ENCODE results near the gene TULP3. TPM values are rescaled to one million over a fixed set of nuclear protein-coding genes. Genes with fewer than 3 reads are reported as not detected.

Gene TULP3
- total RNA-seq, 2 experiments from 2014 or later: 9.2 to 10.5 TPM

DNA sequence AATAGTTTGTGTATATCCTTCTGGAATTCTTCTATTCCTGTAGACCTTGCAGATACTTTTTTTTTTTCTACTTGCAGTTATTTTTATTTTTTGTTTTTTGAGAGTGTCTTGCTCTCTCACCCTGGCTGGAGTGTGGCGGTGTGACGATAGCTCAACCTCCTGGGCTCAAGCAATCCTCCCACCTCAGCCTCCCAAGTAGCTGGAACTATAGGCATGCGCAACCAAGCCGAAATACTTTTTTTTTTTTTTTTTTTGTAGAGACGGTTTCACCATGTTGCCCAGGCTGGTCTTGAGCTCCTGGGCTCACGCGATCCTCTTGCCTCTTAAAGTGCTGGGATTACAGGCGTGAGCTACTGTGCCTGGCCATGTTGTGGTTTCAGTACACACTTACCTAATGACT, 10.0 kb downstream of the TULP3 start:
- ATAC-seq (no peak), DNase-seq (no peak)
- CTCF ChIA-PET: interaction anchor here (0.6 kb wide), 1 partner anchor 24 kb away, joined by 4 read pairs; the partner anchor contains the start of genes FOXM1 and RHNO1

DNA sequence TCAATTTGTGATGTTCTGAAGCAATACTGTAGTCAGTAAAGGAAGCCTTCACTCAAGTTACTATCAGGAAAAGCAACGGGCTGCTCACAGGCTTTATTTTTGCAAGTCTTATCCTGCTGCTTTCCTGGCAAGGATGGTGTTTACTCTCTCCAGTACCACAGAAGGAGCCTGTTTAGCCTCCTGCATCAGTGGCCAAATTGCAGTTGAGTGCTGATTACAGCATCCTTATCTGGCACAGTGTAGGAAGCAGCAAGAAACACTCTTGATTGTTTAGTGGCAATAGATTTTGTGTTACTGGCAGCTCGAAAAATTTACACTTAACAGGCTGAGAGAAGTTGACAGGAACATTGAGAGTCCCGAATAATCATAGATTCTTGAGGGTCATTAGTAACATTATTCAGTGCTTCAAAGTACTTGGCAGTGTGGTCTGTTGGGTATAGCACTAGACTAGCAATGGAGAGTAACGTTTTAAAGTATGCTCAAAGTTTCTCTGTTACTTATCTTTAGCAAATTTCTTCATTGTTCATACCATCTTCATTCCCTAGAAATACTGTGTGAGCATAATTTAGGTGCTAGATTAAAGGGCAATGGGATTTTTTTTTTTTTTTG, 11.7 kb downstream of the TULP3 start:
- no peaks in the 10 kb centered on the region for H3K9me3 Mint-ChIP-seq (ENCODE audit: insufficient read depth)
- CTCF ChIA-PET: no interaction called here

More for the DNA sequence above, 10.0 kb downstream of the TULP3 start:
- Mint-ChIP-seq H3K27me3 (ENCODE audit: low read depth) (no peaks in the 10 kb centered on the region), H3K36me3 (ENCODE audit: low read depth) (no peaks in the 10 kb centered on the region), H3K4me3 (no peak overlapping the region), H3K4me1 (ENCODE audit: low read depth) (no peaks in the 10 kb centered on the region), H3K9me3 (ENCODE audit: insufficient read depth) (no peaks in the 10 kb centered on the region), H3K27ac (no peak overlapping the region)
- POLR2A ChIA-PET: interaction anchor here (0.6 kb wide), 1 partner anchor 178 kb away, joined by 3 read pairs; no protein-coding TSS in a partner anchor

DNA sequence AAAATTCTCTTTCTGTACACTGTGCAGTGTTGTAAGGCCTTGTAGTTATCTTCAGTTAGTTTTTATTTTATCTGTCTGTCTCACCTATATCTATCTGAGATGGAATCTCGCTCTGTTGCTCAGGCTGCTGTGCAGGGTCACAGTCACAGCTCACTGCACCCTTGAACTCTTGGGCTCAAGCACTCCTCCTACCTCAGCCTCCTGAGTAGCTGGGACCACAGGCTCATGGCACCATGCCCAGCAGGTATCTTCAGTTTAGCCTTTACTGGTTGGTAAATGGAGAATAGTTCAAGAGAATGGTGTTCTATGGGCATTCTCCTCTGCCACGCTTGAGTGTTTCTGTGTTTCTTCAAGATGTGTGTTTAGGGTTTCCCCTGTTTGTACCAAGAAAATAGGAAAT, 13.6 kb downstream of the TULP3 start:
- no peaks in the 10 kb centered on the region for H3K9me3 Mint-ChIP-seq (ENCODE audit: insufficient read depth)
- ATAC-seq (no peak), DNase-seq (no peak)
- POLR2A ChIA-PET: no interaction called here
- H3K27ac Mint-ChIP-seq: no peak overlapping the region
- H3K27me3 Mint-ChIP-seq (ENCODE audit: low read depth): no peaks in the 10 kb centered on the region
- H3K4me3 Mint-ChIP-seq: no peak overlapping the region
- no peaks in the 10 kb centered on the region for H3K36me3 Mint-ChIP-seq (ENCODE audit: low read depth)
- CTCF ChIA-PET: no interaction called here
- H3K4me1 Mint-ChIP-seq (ENCODE audit: low read depth): no peaks in the 10 kb centered on the region

More for the DNA sequence above, 11.7 kb downstream of the TULP3 start:
- Mint-ChIP-seq H3K4me1 (ENCODE audit: low read depth) (no peaks in the 10 kb centered on the region), H3K27ac (no peak overlapping the region), H3K4me3 (no peak overlapping the region), H3K36me3 (ENCODE audit: low read depth) (no peaks in the 10 kb centered on the region), H3K27me3 (ENCODE audit: low read depth) (no peaks in the 10 kb centered on the region)
- no peak for ATAC-seq
- POLR2A ChIA-PET: no interaction called here
- no peak for DNase-seq

DNA sequence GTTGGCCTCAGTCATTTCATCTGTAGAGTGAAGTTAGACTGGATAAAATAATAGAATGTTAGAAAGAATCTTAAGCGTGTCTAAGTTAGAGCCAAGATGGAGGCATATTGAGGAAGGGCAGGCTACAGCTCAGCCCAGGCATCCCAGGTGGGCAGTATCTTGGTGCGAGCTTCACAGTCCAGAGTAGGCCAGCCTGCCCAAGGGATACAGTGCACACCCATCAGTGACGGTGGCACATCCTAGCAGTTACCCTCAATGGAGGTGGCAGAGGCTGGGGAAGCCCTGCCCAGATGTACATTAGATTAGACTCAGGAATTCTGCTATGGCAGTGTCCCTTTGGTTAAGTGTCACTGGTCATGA, 21.5 kb downstream of the TULP3 start:
- Mint-ChIP-seq H3K36me3 (ENCODE audit: low read depth) (peaks cover 2% of the 10 kb centered on the region), H3K4me1 (ENCODE audit: low read depth) (no peaks in the 10 kb centered on the region), H3K27ac (no peak overlapping the region), H3K27me3 (ENCODE audit: low read depth) (no peaks in the 10 kb centered on the region), H3K4me3 (no peak overlapping the region), H3K9me3 (ENCODE audit: insufficient read depth) (no peaks in the 10 kb centered on the region)
- DNase-seq (no peak), ATAC-seq (no peak)
- ChIA-PET CTCF (interaction anchor here (0.9 to 1.3 kb wide), 2 partner anchors 27 to 122 kb away, joined by 3 read pairs; no protein-coding TSS in a partner anchor), POLR2A (no interaction called here)

DNA sequence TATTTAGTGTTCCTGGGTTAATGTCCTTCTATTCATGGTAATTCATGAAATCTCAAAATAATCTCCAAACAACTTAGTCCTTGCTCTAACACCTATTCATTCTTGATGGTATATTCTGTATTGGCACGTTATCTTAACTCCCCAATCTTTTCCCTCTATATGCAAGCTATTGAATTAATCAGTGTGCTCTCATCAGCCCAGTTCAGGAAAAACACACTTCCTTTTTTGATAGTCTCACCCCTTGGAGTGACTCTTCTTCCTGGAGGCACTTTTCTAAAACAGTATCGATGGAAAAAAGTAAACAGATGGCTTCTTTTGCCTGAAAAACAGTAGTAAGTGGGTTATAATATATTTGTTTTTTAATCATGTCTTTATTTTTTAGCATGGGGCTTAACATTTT, 28.6 kb downstream of the TULP3 start:
- POLR2A ChIA-PET: no interaction called here
- CTCF ChIA-PET: no interaction called here
- no peak for DNase-seq
- H3K9me3 Mint-ChIP-seq (ENCODE audit: insufficient read depth): no peaks in the 10 kb centered on the region
- H3K4me3 Mint-ChIP-seq: no peak overlapping the region
- H3K36me3 Mint-ChIP-seq (ENCODE audit: low read depth): peaks cover 6% of the 10 kb centered on the region
- no peaks in the 10 kb centered on the region for H3K4me1 Mint-ChIP-seq (ENCODE audit: low read depth)
- H3K27ac Mint-ChIP-seq: no peak overlapping the region
- no peak for ATAC-seq
- H3K27me3 Mint-ChIP-seq (ENCODE audit: low read depth): no peaks in the 10 kb centered on the region

DNA sequence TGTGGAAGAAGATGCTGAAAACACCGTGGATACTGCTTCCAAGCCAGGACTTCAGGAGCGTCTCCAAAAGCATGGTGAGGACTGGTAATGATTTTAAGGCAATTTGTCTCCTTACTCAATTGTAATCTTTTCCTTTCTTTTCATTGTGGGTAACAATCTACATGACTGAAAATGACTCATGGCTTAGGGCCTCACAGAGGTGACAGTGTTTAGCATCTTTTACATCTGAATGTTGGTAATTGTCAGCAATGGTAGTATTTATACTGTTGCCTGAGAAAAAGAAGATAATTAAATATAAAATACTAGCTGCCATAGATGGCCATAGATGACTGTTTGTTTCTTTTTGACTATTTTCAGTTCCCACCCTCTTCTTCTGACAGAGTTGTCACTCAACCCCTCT, 31.6 kb downstream of the TULP3 start:
- no peaks in the 10 kb centered on the region for H3K27me3 Mint-ChIP-seq (ENCODE audit: low read depth)
- POLR2A ChIA-PET: no interaction called here
- CTCF ChIA-PET: interaction anchor here (0.6 to 0.9 kb wide), 3 partner anchors 12 to 25 kb away, joined by 3 read pairs; no protein-coding TSS in a partner anchor
- H3K4me3 Mint-ChIP-seq: no peak overlapping the region
- H3K4me1 Mint-ChIP-seq (ENCODE audit: low read depth): no peaks in the 10 kb centered on the region
- no peak overlapping the region for H3K27ac Mint-ChIP-seq
- H3K9me3 Mint-ChIP-seq (ENCODE audit: insufficient read depth): no peaks in the 10 kb centered on the region
- ATAC-seq (no peak), DNase-seq (no peak)
- peaks cover 4% of the 10 kb centered on the region for H3K36me3 Mint-ChIP-seq (ENCODE audit: low read depth)

DNA sequence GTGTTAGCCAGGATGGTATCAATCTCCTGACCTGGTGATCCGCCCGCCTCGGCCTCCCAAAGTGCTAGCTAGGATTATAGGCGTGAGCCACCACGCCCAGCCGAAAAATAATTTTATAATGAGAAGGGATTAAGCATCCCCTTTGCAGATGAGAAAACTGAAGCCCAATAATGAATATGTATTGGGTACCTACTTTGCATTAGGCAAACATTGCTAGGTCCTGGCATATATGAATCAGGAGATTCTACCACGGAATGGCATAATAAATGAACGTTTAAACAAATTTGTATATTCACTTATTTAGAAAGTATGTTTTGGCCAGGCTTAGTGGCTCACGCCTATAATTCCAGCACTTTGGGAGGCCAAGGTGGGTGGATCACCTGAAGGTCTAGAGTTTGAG, 32.4 kb downstream of the TULP3 start:
- ATAC-seq (no peak), DNase-seq (no peak)
- Mint-ChIP-seq H3K9me3 (ENCODE audit: insufficient read depth) (no peaks in the 10 kb centered on the region), H3K4me1 (ENCODE audit: low read depth) (no peaks in the 10 kb centered on the region), H3K36me3 (ENCODE audit: low read depth) (peaks cover 4% of the 10 kb centered on the region), H3K27me3 (ENCODE audit: low read depth) (no peaks in the 10 kb centered on the region), H3K27ac (no peak overlapping the region), H3K4me3 (no peak overlapping the region)
- ChIA-PET CTCF (interaction anchor here (0.7 kb wide), 1 partner anchor 25 kb away, joined by 3 read pairs; no protein-coding TSS in a partner anchor), POLR2A (no interaction called here)

DNA sequence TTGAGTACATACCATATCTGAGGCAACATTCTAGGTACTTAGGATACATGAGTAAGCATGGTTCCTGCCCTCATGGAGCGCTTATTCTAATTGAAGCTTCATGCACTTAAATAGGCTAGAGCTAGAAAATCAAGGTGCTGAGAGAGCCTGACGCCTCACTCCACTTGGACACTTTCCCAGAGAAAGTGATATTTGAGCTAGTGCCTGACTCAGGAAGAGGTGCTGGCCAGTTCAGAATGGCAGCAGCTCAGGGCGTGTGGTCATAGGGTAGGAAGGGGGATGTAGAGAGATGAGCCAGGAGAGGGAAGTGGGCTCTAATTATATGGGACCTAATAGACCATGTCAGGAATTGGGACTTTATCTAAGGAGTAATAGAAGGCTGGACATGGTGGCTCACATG, 33.3 kb downstream of the TULP3 start:
- Mint-ChIP-seq H3K9me3 (ENCODE audit: insufficient read depth) (no peaks in the 10 kb centered on the region), H3K27ac (no peak overlapping the region), H3K36me3 (ENCODE audit: low read depth) (peaks cover 4% of the 10 kb centered on the region), H3K4me1 (ENCODE audit: low read depth) (no peaks in the 10 kb centered on the region), H3K4me3 (no peak overlapping the region), H3K27me3 (ENCODE audit: low read depth) (no peaks in the 10 kb centered on the region)
- no peak for ATAC-seq
- ChIA-PET CTCF (no interaction called here), POLR2A (no interaction called here)
- DNase-seq: no peak

DNA sequence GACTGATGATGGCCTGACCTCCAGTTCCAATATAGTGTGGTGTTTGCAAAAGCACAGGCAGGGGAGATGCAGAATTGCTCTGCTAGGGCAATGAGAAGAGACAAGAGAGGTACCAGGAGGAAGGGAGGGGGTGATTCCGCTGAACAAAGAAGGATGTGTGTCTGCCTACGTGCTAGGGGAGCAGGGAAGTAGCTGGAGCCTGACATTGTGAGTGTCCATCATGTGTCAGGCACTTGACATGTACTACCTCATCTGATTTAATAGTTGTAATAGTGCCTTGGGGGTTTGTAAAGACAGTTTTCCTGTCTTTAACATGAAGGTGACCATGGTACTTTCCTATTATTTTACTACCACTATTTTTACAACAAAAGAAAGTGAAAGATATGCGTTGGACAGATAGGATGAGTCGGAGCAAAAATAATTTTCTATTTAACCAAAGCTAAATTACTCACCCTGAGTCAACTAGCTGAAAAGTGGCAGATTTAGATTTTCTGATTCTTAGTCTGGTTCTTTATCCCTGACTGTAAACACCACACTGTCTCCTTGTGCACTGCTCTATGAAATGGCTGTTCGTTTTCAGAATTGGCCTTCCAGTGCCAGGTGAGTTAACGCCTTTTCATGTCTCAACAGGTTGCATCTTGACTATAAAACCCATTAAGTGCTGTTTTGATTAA, 34.8 kb downstream of the TULP3 start:
- Mint-ChIP-seq H3K9me3 (ENCODE audit: insufficient read depth) (no peaks in the 10 kb centered on the region), H3K4me3 (no peak overlapping the region), H3K27ac (no peak overlapping the region), H3K36me3 (ENCODE audit: low read depth) (peaks cover 6% of the 10 kb centered on the region), H3K4me1 (ENCODE audit: low read depth) (no peaks in the 10 kb centered on the region), H3K27me3 (ENCODE audit: low read depth) (no peaks in the 10 kb centered on the region)
- ChIA-PET CTCF (no interaction called here), POLR2A (interaction anchor here (0.6 kb wide), 1 partner anchor 44 kb away, joined by 3 read pairs; no protein-coding TSS in a partner anchor)
- ATAC-seq (no peak), DNase-seq (no peak)

DNA sequence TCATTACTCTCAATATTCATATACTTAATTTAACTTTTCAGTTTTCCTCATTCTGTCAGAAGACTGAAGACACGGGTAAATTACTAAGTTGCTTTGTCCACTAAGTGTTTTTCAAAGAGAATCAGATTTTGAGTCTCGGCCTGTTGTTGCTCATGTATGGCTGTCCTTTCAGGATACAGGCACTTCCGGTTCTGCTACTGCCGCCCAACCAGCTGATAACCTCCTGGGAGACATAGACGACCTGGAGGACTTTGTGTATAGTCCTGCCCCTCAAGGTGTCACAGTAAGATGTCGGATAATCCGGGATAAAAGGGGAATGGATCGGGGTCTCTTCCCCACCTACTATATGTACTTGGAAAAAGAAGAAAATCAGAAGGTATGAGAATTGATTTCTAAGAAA, 40.2 kb downstream of the TULP3 start:
- Mint-ChIP-seq H3K27me3 (ENCODE audit: low read depth) (no peaks in the 10 kb centered on the region), H3K4me3 (no peak overlapping the region), H3K27ac (no peak overlapping the region), H3K9me3 (ENCODE audit: insufficient read depth) (no peaks in the 10 kb centered on the region), H3K36me3 (ENCODE audit: low read depth) (peaks cover 12% of the 10 kb centered on the region), H3K4me1 (ENCODE audit: low read depth) (no peaks in the 10 kb centered on the region)
- ATAC-seq (no peak), DNase-seq (no peak)
- ChIA-PET CTCF (no interaction called here), POLR2A (no interaction called here)

DNA sequence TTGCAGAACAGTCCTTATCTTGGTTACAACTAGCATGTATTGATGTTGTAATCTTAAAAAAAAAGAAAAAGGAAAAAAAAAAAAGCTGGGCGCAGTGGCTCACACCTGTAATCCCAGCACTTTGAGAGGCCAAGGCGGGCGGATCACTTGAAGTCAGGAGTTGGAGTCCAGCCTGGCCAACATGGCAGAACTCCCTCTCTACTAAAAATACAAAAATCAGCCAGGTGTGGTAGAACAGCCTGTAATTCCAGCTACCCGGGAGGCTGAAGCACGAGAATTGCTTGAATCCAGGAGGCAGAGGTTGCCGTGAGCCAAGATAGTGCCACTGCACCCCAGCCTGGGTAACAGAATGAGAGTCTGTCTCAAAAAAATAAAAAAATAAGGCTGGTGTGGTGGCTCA, 42.9 kb downstream of the TULP3 start:
- no peaks in the 10 kb centered on the region for H3K9me3 Mint-ChIP-seq (ENCODE audit: insufficient read depth)
- H3K36me3 Mint-ChIP-seq (ENCODE audit: low read depth): peaks cover 15% of the 10 kb centered on the region
- no peak overlapping the region for H3K4me3 Mint-ChIP-seq
- ChIA-PET CTCF (interaction anchor here (1.8 kb wide), 1 partner anchor 11 kb away, joined by 6 read pairs; no protein-coding TSS in a partner anchor), POLR2A (no interaction called here)
- ATAC-seq (no peak), DNase-seq (no peak)
- H3K27ac Mint-ChIP-seq: no peak overlapping the region
- no peaks in the 10 kb centered on the region for H3K4me1 Mint-ChIP-seq (ENCODE audit: low read depth)
- no peaks in the 10 kb centered on the region for H3K27me3 Mint-ChIP-seq (ENCODE audit: low read depth)

DNA sequence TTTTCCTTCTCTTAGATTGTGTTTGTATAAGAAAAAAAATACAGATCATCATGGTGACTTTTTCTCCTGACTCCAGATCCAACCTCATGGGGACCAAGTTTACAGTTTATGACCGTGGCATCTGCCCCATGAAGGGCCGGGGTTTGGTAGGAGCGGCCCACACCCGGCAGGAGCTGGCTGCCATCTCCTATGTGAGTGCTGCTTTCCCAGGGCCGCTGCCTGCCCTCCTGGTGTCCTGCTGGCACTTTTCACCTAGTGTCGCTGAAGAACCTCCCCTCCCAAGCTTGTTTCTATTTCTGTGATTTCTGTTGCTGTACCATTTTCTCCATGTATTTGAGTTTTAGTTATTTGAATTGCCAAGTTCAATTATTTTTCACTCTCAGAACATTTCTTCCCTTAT, 43.7 kb downstream of the TULP3 start:
- ATAC-seq (no peak), DNase-seq (no peak)
- Mint-ChIP-seq H3K4me3 (no peak overlapping the region), H3K4me1 (ENCODE audit: low read depth) (no peaks in the 10 kb centered on the region), H3K27me3 (ENCODE audit: low read depth) (no peaks in the 10 kb centered on the region), H3K9me3 (ENCODE audit: insufficient read depth) (no peaks in the 10 kb centered on the region), H3K27ac (no peak overlapping the region), H3K36me3 (ENCODE audit: low read depth) (peaks cover 15% of the 10 kb centered on the region)
- ChIA-PET POLR2A (no interaction called here), CTCF (interaction anchor here (1.2 to 1.8 kb wide), 2 partner anchors 10 to 12 kb away, joined by 3 to 6 read pairs; no protein-coding TSS in a partner anchor)

Measured in activated CD8-positive, alpha-beta T cell treated with anti-CD3 and anti-CD28 coated beads, Interleukin-2, amount 10 ng/mL, durations not matched to agents 7 days and 5 days (primary cell).